Kidney epithelial cell (primary cell): ENCODE measurements around the gene ANKRD7. TPM values are rescaled to one million over a fixed set of nuclear protein-coding genes. Genes with fewer than 3 reads are reported as not detected.

ENCODE experiments used
- DNase-seq: peaks from one replicate; pipeline ENCODE4 v3.0.0-alpha.2; 2010; ENCODE audit warnings: low read depth
- H3K27me3 ChIP-seq: 2 replicates; pipeline ENCODE4 v1.6.0; 2011; ENCODE audit warnings: low read length; ENCODE audit not compliant: control insufficient read depth, insufficient read depth
- H3K36me3 ChIP-seq: 2 replicates; pipeline ENCODE4 v1.5.1; 2011; ENCODE audit warnings: low read length; ENCODE audit not compliant: control insufficient read depth, insufficient read depth
- H3K4me3 ChIP-seq: 2 replicates; pipeline ENCODE4 v1.5.1; 2011; ENCODE audit warnings: low read depth, mild to moderate bottlenecking, control low read depth, low read length
- CTCF ChIP-seq: IDR thresholded peaks from 2 replicates; pipeline ENCODE4 v1.5.1; 2011; ENCODE audit warnings: mild to moderate bottlenecking, moderate library complexity, low read length, control low read depth, inconsistent platforms; ENCODE audit not compliant: insufficient read depth, poor library complexity, severe bottlenecking
- total RNA-seq: library from RNA; depleted of rRNA; stranded (reverse); fragments of >200 nt; gene quantifications from 2 replicates; pipeline ENCODE4 v1.2.3, GENCODE V29; 2015

ANKRD7 gene
- total RNA-seq, 1 donor from 2014 or later, result 1.0 TPM

- Histone ChIP-seq H3K27me3 (no peaks in the 10 kb centered on the region), H3K36me3 (no peaks in the 10 kb centered on the region), H3K4me3 (no peak overlapping the region)
- TF ChIP-seq CTCF, result no peak
- no peak for DNase-seq
Measured at GRCh38 chr7:118259115-118259514, 34.6 kb downstream of the ANKRD7 start.

- H3K4me3 ChIP-seq, result no peak overlapping the region
- DNase-seq, result no peak
- no peak for TF ChIP-seq CTCF
- no peaks in the 10 kb centered on the region for H3K27me3 ChIP-seq
- no peaks in the 10 kb centered on the region for H3K36me3 ChIP-seq
Measured at GRCh38 chr7:118264836-118265235, 40.3 kb downstream of the ANKRD7 start.

GRCh38 chr7:118280319-118281012 is 56.0 kb downstream of the ANKRD7 start:
- TF ChIP-seq CTCF, result no peak

GRCh38 chr7:118281196-118281595 is 56.7 kb downstream of the ANKRD7 start:
- Histone ChIP-seq H3K36me3 (no peaks in the 10 kb centered on the region), H3K27me3 (no peaks in the 10 kb centered on the region), H3K4me3 (no peak overlapping the region)
- DNase-seq, result no peak
- no peak for TF ChIP-seq CTCF

More at GRCh38 chr7:118280319-118281012, 56.0 kb downstream of the ANKRD7 start:
- Histone ChIP-seq H3K36me3 (no peaks in the 10 kb centered on the region), H3K27me3 (no peaks in the 10 kb centered on the region), H3K4me3 (no peak overlapping the region)
- DNase-seq, result no peak

- H3K36me3 ChIP-seq, result no peaks in the 10 kb centered on the region
- no peak overlapping the region for H3K4me3 ChIP-seq
- TF ChIP-seq CTCF, result no peak
- no peak for DNase-seq
- no peaks in the 10 kb centered on the region for H3K27me3 ChIP-seq
Measured at GRCh38 chr7:118285358-118285757, 60.9 kb downstream of the ANKRD7 start.

- Histone ChIP-seq H3K36me3 (no peaks in the 10 kb centered on the region), H3K4me3 (no peak overlapping the region), H3K27me3 (no peaks in the 10 kb centered on the region)
- no peak for TF ChIP-seq CTCF
- no peak for DNase-seq
Measured at GRCh38 chr7:118286131-118286530, 61.6 kb downstream of the ANKRD7 start.
